C4-2B (cell line): ENCODE data around the gene TMTC1.
"Not testable (repeated sequence)": the region's sequence is repeated elsewhere in the genome, so short reads cannot be mapped to it uniquely, and the experiment has no call there.

Experiments
- H3K27ac ChIP-seq: fragments of 450-650 bp; 2 replicates; pipeline ENCODE4 v1.5.1; 2017
- ZFX ChIP-seq: fragments of 450-650 bp; IDR thresholded peaks from 2 replicates; pipeline ENCODE4 v1.6.1; 2017
- TF ChIP-seq, protein P1 (sequence below): fragments of 450-650 bp; conservative IDR thresholded peaks from 2 replicates; pipeline ENCODE4 v1.5.1; 2017; ENCODE audit warnings: mild to moderate bottlenecking

TMTC1 gene

DNA sequence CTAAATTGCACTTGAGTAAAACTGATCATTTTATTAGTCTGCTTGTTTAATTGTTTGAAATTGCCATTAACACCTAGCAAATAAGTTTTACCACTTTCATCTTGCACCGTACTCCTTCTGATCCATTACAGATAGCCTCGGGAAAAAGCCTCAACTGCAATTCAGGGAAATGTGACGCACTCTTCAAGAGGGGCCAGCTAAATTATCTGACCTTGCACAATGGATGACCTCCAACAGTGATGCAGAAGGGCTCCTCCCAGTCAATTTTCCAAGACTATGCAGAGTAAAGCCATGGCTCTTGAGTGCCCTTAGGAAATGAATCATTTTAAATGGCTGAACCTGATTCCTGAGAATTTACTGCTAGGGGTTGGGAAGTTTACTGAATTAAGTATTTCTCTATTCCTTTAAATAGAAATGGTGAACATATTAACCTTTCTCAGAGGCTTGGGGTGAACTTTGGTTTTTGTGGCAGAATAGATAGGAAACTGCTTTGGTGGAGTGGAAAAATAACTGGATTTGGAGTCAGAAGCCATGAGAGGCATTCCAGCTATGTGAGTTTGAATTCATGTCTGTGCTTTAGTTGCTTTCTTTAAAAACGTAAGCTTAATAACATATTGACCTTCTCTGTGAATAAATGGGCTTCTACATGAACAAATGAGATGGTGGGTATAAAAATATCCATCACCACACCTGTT lies 221.5 kb downstream of the TMTC1 start:
- TF ChIP-seq, protein P1, sequence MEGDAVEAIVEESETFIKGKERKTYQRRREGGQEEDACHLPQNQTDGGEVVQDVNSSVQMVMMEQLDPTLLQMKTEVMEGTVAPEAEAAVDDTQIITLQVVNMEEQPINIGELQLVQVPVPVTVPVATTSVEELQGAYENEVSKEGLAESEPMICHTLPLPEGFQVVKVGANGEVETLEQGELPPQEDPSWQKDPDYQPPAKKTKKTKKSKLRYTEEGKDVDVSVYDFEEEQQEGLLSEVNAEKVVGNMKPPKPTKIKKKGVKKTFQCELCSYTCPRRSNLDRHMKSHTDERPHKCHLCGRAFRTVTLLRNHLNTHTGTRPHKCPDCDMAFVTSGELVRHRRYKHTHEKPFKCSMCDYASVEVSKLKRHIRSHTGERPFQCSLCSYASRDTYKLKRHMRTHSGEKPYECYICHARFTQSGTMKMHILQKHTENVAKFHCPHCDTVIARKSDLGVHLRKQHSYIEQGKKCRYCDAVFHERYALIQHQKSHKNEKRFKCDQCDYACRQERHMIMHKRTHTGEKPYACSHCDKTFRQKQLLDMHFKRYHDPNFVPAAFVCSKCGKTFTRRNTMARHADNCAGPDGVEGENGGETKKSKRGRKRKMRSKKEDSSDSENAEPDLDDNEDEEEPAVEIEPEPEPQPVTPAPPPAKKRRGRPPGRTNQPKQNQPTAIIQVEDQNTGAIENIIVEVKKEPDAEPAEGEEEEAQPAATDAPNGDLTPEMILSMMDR = no peak
- H3K27ac ChIP-seq = no peak overlapping the region

DNA sequence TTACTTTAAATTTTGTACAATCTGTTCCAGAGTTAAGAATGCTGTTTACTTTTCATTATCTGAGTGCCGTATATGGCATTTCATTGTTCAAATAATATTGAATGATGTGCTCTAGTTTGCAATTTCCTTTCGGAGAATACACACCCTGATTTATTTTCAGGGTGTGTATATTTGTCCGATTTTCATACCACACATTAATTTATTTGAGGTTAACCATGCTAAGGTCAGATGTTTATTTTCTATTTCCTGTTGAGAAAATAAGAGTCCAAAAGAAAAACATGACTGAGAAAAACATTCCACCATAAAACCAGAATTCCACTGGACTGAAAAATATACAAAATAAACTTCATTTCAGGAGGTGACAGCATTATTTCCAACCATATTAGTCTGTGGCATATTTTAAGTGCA lies 222.1 kb downstream of the TMTC1 start:
- H3K27ac ChIP-seq = no peak overlapping the region
- TF ChIP-seq ZFX = no peak
- TF ChIP-seq, protein P1 = no peak

DNA sequence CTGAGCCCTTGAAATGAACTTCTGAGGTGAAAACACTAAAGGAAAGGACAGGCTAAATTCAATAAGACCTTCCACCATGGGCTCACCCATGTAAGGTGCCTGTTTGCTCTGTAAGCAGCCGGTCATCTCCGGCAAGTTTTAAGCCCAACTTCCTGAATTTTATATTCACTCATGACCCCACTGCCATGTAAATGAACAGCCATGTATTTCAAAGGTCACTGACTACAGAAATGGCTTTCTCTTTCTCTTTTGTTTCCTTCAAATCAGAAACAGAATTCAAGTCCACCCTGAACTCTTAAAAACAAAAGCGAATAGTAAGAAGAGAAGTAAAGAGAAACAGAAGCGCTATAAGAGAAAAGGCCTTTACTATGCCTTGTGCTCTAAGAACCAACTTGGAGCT lies 224.5 kb downstream of the TMTC1 start:
- TF ChIP-seq ZFX = no peak
- H3K27ac ChIP-seq = no peak overlapping the region

DNA sequence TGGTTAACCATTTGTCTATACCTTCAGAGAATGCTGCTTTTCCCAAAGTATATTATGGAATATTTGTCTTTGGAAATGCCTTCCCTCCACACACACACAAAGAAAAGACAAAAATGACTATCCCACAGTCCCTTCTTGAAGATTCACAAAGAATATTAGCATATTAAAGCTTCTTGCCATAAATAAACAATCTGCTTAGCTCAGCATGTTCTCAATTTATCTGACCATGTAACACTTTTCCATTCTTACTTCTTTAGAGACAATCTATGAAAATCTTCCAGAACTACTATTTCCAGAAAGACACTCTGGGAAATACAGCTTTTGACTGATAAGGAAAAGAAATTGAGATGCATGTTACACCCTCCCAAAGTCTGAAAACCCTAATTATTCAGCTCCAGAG lies 227.4 kb downstream of the TMTC1 start:
- TF ChIP-seq ZFX = no peak
- TF ChIP-seq, protein P1 = no peak
- no peak overlapping the region for H3K27ac ChIP-seq

DNA sequence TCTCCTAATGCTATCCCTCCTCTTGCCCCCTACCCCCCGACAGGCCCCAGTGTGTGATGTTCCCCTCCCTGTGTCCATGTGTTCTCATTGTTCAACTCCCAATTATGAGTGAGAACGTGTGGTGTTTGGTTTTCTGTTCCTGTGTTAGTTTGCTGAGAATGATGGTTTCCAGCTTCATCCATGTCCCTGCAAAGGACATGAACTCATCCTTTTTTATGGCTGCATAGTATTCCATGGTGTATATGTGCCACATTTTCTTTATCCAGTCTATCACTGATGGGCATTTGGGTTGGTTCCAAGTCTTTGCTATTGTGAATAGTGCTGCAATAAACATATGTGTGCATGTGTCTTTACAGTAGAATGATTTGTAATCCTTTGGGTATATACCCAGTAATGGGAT lies 228.3 kb downstream of the TMTC1 start:
- H3K27ac ChIP-seq = not testable (repeated sequence)

DNA sequence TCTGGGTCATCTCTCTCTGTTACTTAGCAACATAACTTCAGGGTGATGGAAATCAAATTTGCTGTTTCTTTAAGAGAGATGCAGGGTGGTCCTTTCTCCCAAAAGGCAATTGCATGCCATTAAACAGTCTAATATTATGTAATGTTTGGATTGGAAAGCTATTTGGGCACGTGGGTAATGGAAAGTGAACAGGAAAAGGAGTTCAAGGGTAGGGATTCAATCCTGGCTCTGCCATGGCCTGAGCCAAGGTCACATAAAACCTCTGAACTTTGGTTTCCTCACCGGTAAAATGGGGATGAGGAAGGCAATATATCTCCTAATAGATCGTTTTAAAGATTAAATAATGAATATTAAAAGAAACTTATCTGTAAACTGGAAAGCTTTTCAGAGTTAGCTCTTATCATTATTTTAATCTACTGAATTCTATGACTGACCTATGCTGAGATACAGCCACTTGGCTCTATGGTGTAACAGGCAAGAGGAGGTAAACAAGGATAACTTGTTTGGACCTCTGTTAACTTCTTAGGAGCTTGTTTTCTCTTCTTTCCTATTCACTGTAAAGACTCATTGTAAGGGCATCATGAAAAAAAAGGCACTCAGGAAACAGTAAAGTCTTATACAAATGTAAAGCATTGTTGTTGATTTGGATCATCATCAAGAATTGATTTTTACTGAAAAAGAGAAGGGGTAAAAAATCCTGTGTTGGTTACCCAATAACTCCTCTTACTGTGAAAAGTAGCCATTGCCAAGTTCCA lies 230.6 kb downstream of the TMTC1 start:
- no peak for TF ChIP-seq ZFX
- TF ChIP-seq, protein P1 = no peak
- H3K27ac ChIP-seq = no peak overlapping the region

DNA sequence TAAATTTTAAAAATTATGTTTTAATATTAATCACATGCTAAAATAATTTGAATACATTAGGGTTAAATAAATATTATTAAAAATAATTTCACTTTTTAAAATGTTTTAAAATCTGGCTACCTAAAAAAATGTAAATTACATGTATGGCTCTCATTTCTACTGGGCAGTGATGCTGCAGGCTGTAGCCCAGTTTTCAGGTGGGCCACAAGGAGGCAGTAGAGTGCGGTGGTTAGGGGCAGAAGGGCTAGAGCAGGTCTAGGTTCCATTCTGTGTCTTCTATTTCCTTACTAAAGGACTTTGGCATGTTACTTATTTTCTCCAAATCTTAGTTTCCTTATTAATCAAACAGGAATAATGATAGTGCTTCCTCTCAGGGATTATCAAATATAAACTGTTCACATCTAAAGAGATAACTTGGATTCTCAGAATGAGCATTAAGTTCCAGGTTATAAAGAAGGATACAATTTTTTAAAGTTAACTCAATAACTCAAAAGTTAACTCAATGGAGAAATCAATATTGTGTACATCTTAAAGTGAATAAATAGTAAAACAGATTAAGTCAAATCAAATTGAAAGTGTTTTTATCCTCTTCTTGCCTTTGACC lies 231.3 kb downstream of the TMTC1 start:
- H3K27ac ChIP-seq = no peak overlapping the region
- no peak for TF ChIP-seq ZFX
- TF ChIP-seq, protein P1 = peak; percentile 97

DNA sequence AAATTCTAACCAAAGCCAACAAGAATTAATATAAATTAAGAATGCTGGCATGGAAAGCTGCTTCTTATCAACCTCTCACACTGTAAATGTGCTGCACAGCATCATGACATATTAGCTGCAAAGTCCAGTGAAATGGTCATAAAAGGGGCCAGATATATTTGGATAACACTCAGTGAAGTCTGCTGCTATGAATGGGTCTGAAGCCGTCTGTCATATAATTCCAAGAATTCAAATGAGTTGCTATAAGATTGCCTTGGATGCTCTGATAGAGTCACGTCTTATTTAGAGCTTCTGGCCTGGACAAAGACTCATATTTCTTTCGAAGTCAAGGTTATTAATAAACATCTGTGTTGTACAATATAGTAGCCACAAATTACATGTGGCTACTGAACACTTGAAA lies 231.9 kb downstream of the TMTC1 start:
- H3K27ac ChIP-seq = no peak overlapping the region
- no peak for TF ChIP-seq ZFX
- TF ChIP-seq, protein P1 = no peak
